Measurements from ENCODE around the gene TNIK. TPM values are rescaled to one million over a fixed set of nuclear protein-coding genes. Genes with fewer than 3 reads are reported as not detected.

TNIK gene
- total and polyA plus RNA-seq, 2 of the 13 experiments (the other 11 are each of a cell fraction or from before 2014, with no cell fraction given): 0.15 to 0.22 TPM

- Histone ChIP-seq H3K9me3 (ENCODE audit: low read length) (no peaks in the 10 kb centered on the region), H3K27me3 (ENCODE audit: control insufficient read depth in 1 of 2, insufficient read depth in 2 of 2, low read length in 2 of 2) (no peaks in the 10 kb centered on the region), H3K9ac (ENCODE audit: insufficient read depth, low read depth, low read length) (no peak overlapping the region), H3K4me1 (ENCODE audit: insufficient read depth, low read length) (no peaks in the 10 kb centered on the region), H2AFZ (ENCODE audit: low read length) (no peak overlapping the region), H3K4me3 (replicated peaks in 1 of 3; ENCODE audit: insufficient read depth in 1 of 3, low read depth in 2 of 3, low read length in 3 of 3) (no peak overlapping the region), H3K79me2 (ENCODE audit: insufficient read depth, low read length) (no peaks in the 10 kb centered on the region), H3K4me2 (ENCODE audit: low read depth, low read length) (no peak overlapping the region), H3K36me3 (replicated peaks in 1 of 2; ENCODE audit: control insufficient read depth in 1 of 2, insufficient read depth in 2 of 2, low read length in 2 of 2) (no peaks in the 10 kb centered on the region), H3K27ac (ENCODE audit: extremely low read length, insufficient read depth, low read length) (no peak overlapping the region), H4K20me1 (ENCODE audit: insufficient read depth, low read length) (no peaks in the 10 kb centered on the region)
- in situ Hi-C loops (cut with HindIII; ENCODE audit: extremely low pct_ligation_motif_present, low pct_unique_long_range_greater_than_20kb): no loop called here
- no peak for ATAC-seq
- no TSS peak for BruUV-seq (replicated peaks)
- ChIA-PET POLR2A (no interaction called here), CTCF (ENCODE audit: low intra/inter-chr PET ratio, low total read pairs) (no interaction called here)
- intact Hi-C loops (cut with micrococcal nuclease; ENCODE audit: unreplicated experiment): no loop called here
- WGBS (ENCODE audit: low lambda C conversion rate): 45% methylated on average over 6 of the region's 6 CpGs
- TF ChIP-seq TCF7 (IDR thresholded peaks at IDR 0.05; ENCODE audit: low read depth) (no peak), SNAI1 (CRISPR knock-in tag; IDR thresholded peaks at IDR 0.05; ENCODE audit: borderline replicate concordance) (no peak), FOXO4 (CRISPR knock-in tag; conservative IDR thresholded peaks at IDR 0.05) (no peak), CBFB (CRISPR knock-in tag; IDR thresholded peaks at IDR 0.05) (no peak), ZNF550 (CRISPR knock-in tag; IDR thresholded peaks at IDR 0.05; ENCODE audit: borderline replicate concordance) (no peak), HOXA7 (CRISPR knock-in tag; IDR thresholded peaks at IDR 0.05) (no peak), ZNF124 (CRISPR knock-in tag; IDR thresholded peaks at IDR 0.05) (no peak)
- FAIRE-seq: no peak
- DNase-seq (ENCODE audit: low spot score): no peak
These were observed 8.2 kb upstream of the TNIK start for GRCh38 chr3:171468296-171468906.

GRCh38 chr3:171465763-171466162, 5.6 kb upstream of the TNIK start:
- Histone ChIP-seq H3K9me3 (ENCODE audit: low read length) (no peaks in the 10 kb centered on the region), H3K36me3 (replicated peaks in 1 of 2; ENCODE audit: control insufficient read depth in 1 of 2, insufficient read depth in 2 of 2, low read length in 2 of 2) (no peaks in the 10 kb centered on the region), H3K4me2 (ENCODE audit: low read depth, low read length) (no peak overlapping the region), H3K79me2 (ENCODE audit: insufficient read depth, low read length) (no peaks in the 10 kb centered on the region), H2AFZ (ENCODE audit: low read length) (no peak overlapping the region), H4K20me1 (ENCODE audit: insufficient read depth, low read length) (no peaks in the 10 kb centered on the region), H3K27me3 (ENCODE audit: control insufficient read depth in 1 of 2, insufficient read depth in 2 of 2, low read length in 2 of 2) (peaks cover under 1 to 16% of the 10 kb centered on the region in 2 experiments; a peak in 4 of 5 replicates), H3K4me1 (ENCODE audit: insufficient read depth, low read length) (peaks cover 9% of the 10 kb centered on the region), H3K4me3 (replicated peaks in 1 of 3; ENCODE audit: insufficient read depth in 1 of 3, low read depth in 2 of 3, low read length in 3 of 3) (no peak overlapping the region), H3K9ac (ENCODE audit: insufficient read depth, low read depth, low read length) (no peak overlapping the region), H3K27ac (ENCODE audit: extremely low read length, insufficient read depth, low read length) (no peak overlapping the region)
- intact Hi-C loops (cut with micrococcal nuclease; ENCODE audit: unreplicated experiment) (no loop called here), in situ Hi-C loops (cut with HindIII; ENCODE audit: extremely low pct_ligation_motif_present, low pct_unique_long_range_greater_than_20kb) (no loop called here)
- CTCF ChIA-PET (ENCODE audit: low intra/inter-chr PET ratio, low total read pairs): no interaction called here
- POLR2A ChIA-PET: no interaction called here
- FAIRE-seq (no peak), DNase-seq (ENCODE audit: low spot score) (no peak), ATAC-seq (no peak)
- no TSS peak for BruUV-seq (replicated peaks)
- WGBS (ENCODE audit: low lambda C conversion rate): 33% methylated on average over 3 of the region's 3 CpGs
- TF ChIP-seq TAF1 (CRISPR knock-in tag; IDR thresholded peaks at IDR 0.05) (no peak), HNRNPL (IDR thresholded peaks at IDR 0.05; ENCODE audit: low read depth, low read length) (no peak), ZNF3 (CRISPR knock-in tag; IDR thresholded peaks at IDR 0.05) (no peak), ZNF782 (CRISPR knock-in tag; IDR thresholded peaks at IDR 0.05; ENCODE audit: borderline replicate concordance) (no peak), ZNF552 (CRISPR knock-in tag; IDR thresholded peaks at IDR 0.05; ENCODE audit: borderline replicate concordance) (no peak), REL (CRISPR knock-in tag; conservative IDR thresholded peaks at IDR 0.05) (no peak), PHF20 (CRISPR knock-in tag; IDR thresholded peaks at IDR 0.05) (no peak), ISX (CRISPR knock-in tag; conservative IDR thresholded peaks at IDR 0.05) (no peak), PRMT3 (CRISPR knock-in tag; IDR thresholded peaks at IDR 0.05; ENCODE audit: borderline replicate concordance, low read depth) (no peak), ZNF10 (CRISPR knock-in tag; IDR thresholded peaks at IDR 0.05; ENCODE audit: borderline replicate concordance, low read depth) (no peak), ZNF530 (CRISPR knock-in tag; IDR thresholded peaks at IDR 0.05; ENCODE audit: low read depth) (no peak)

Measured in HepG2 (cell line).